ENCODE data around the gene CACNA1C. TPM values are rescaled to one million over a fixed set of nuclear protein-coding genes. Genes with fewer than 3 reads are reported as not detected.

CACNA1C gene
- total RNA-seq, 1 donor from 2014 or later, result 102 TPM

DNA sequence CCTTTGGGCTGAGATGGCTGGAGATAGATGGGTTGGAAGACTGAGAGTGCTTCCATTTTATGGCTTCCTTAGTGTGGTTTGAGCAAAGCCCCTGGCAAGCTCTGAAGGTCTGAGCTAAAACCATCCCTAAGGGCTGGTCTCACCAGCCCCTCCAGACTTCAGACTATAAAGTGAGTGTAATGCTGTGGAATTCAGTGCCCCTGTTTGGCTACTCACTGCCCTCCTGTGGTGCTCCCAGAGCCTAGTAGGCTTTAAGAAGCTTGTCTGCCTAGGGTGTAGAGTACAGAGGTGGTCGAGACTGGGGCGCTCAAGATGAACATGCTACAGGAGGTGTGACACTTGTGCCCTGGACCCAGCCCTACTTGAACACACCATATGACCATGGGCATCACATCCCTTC lies 495.3 kb downstream of the CACNA1C start:
- no peaks in the 10 kb centered on the region for H3K9me3 ChIP-seq
- H3K27me3 ChIP-seq, result no peaks in the 10 kb centered on the region
- H3K4me3 ChIP-seq, result no peak overlapping the region
- no peaks in the 10 kb centered on the region for H3K4me1 ChIP-seq
- TF ChIP-seq, protein P1, sequence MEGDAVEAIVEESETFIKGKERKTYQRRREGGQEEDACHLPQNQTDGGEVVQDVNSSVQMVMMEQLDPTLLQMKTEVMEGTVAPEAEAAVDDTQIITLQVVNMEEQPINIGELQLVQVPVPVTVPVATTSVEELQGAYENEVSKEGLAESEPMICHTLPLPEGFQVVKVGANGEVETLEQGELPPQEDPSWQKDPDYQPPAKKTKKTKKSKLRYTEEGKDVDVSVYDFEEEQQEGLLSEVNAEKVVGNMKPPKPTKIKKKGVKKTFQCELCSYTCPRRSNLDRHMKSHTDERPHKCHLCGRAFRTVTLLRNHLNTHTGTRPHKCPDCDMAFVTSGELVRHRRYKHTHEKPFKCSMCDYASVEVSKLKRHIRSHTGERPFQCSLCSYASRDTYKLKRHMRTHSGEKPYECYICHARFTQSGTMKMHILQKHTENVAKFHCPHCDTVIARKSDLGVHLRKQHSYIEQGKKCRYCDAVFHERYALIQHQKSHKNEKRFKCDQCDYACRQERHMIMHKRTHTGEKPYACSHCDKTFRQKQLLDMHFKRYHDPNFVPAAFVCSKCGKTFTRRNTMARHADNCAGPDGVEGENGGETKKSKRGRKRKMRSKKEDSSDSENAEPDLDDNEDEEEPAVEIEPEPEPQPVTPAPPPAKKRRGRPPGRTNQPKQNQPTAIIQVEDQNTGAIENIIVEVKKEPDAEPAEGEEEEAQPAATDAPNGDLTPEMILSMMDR (IDR thresholded peaks at IDR 0.05), result no peak
- peaks cover 21 to 31% of the 10 kb centered on the region in 2 donors for H3K36me3 ChIP-seq
- DNase-seq (ENCODE audit: low spot score in 2 of 2), result no peak
- no peak overlapping the region for H3K27ac ChIP-seq
- intact Hi-C loops (cut with DNase I), result no loop called here

DNA sequence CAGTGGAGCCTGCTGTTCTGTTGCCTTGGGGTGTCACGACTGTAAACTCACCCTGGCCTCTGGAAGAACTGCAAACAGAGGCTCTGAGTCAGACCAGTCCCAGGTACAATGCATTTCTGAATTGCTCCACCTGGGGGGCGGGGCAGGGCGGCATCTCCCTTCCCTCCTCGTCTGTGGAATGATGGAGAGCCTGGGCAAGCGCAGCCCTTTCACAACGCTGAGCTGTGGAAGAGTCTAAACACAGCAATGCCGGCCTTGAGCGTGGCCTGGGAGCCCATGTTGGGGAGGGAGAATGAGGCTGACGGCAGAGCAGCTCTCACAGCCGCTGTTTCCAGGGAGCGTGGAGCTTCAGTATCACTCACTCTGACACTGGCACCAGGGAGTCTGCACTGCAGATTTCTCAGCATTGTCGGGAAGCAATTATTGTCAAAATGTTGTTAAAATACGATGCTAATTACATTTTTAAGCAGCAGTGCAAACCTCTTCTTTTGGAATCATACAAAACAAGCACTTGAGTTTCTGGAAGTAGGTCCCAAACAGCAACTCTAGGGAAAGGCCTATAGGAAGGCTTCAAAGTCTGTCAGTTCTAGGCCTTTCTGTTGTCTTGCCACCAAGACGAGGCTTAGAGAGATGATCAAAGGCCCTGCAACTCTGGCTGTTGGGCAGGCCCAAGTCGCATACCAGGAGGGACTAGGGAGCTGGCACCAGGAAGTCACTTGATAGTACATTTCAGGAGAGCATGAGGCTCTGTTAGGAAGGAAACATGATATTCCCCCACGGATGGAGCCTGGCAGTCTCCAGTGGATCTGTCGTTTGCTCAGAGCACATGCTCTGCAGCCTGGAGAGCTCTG lies 498.0 kb downstream of the CACNA1C start:
- TF ChIP-seq, protein P1 (IDR thresholded peaks at IDR 0.05), result no peak
- H3K27ac ChIP-seq, result no peak overlapping the region

DNA sequence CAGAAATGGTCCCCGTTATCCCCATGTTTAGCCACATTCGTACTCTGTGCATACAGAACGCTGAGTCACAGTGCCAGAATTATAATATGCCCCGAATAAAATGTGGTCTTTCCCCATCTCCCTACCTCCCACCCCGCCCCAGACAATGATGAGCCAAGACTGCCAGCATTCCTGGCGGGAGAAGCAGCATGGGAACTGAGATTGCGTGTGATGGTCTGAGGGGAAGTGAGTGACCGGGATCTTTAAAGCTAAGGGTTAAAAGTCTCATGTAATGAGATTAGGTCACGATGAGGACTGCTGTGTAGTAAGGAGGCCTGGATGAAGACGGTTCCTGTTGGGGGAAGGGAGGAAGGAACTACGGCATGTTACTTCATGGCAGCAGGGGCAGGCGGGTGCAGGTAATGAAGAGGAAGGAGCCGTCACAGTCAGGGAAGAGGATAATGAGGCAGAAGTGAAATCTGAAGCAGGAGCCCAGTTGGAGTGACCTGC lies 498.7 kb downstream of the CACNA1C start:
- no peak overlapping the region for H3K27ac ChIP-seq
- H3K36me3 ChIP-seq, result peaks cover 26 to 55% of the 10 kb centered on the region in 2 donors
- H3K4me3 ChIP-seq, result no peak overlapping the region
- intact Hi-C loops (cut with DNase I), result no loop called here
- no peak for DNase-seq (ENCODE audit: low spot score in 2 of 2)
- TF ChIP-seq, protein P1 (IDR thresholded peaks at IDR 0.05), result no peak
- no peaks in the 10 kb centered on the region for H3K9me3 ChIP-seq
- no peaks in the 10 kb centered on the region for H3K4me1 ChIP-seq
- no peaks in the 10 kb centered on the region for H3K27me3 ChIP-seq

More for the DNA sequence above, 498.0 kb downstream of the CACNA1C start:
- H3K36me3 ChIP-seq, result peaks cover 26 to 51% of the 10 kb centered on the region in 2 donors
- no peaks in the 10 kb centered on the region for H3K4me1 ChIP-seq
- no peak overlapping the region for H3K4me3 ChIP-seq
- intact Hi-C loops (cut with DNase I), result no loop called here
- no peaks in the 10 kb centered on the region for H3K9me3 ChIP-seq
- no peak for DNase-seq (ENCODE audit: low spot score in 2 of 2)
- H3K27me3 ChIP-seq, result no peaks in the 10 kb centered on the region

DNA sequence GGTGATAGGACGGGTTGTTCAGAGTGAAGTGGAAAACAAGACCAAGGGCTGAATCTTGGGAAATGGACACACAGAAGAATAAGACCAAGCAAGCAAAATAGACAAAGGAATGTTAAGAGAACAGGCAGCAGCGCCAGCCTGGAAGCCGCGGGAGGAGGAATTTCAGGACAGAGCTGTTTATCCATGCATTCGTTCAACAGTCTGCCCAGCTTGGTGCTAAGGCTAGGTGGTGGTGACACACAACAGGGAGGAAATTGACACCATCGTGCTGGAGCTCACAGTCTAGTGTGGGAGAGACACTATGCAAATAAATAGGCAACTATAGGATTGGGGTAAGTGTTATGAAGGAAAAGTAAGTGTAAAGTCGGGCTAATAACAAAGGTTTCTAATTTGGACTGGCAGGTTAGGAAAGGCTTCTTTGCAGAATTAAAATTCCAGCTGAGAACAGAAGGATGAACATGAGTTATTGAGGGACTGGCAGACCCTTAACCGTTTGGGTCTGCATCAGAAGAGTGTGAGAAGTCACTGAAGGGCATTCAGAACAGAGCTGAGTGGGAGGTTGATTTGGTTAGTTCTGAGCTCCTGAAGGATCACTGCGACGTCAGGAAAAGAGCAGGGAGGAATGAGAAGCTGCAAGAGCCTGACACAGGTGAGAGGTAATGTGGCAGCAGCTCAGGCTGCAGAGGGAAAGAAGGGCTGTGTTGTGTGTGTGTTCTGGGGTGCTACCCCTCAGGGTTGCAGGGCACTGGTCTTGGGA lies 499.4 kb downstream of the CACNA1C start:
- Histone ChIP-seq H3K27me3 (no peaks in the 10 kb centered on the region), H3K27ac (no peak overlapping the region), H3K4me3 (no peak overlapping the region), H3K4me1 (no peaks in the 10 kb centered on the region), H3K9me3 (no peaks in the 10 kb centered on the region), H3K36me3 (peaks cover 24 to 57% of the 10 kb centered on the region in 2 donors)
- intact Hi-C loops (cut with DNase I), result no loop called here
- DNase-seq (ENCODE audit: low spot score in 2 of 2), result no peak
- TF ChIP-seq, protein P1 (IDR thresholded peaks at IDR 0.05), result no peak

DNA sequence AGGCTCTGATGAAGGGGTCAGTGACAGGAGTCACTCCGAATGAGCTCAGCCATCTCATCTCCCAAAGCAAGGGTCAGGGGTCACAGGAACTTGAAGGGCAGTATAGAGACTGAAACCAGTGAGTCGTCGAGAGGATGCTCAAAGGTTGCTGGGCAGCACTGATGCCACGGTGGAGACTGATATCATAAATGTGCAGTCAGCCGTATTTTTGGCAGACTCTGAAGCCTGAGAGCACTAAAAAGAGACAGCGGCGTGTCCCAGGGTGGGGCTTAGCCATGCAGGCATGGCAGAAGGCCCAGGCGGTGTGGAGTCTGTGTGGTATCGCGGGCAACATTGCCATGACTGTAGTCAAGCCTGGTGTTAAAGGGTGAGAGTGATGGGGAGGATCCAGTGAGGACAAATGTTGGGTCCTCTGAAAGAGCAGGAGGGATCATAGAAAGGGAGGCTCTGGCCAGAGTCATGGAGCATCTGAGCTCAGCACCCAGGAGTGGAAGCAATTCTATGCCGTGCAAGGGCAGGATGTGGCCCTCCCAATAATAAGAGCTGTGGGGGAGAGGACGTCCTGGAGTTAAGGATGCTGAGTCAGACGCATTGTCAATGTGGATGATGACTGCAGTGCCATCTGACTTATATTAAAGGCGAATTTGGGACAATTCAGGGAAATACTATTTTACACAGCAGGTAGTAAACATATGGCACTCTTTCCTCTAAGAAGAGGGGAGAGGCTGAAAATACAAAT lies 500.8 kb downstream of the CACNA1C start:
- intact Hi-C loops (cut with DNase I), result no loop called here
- Histone ChIP-seq H3K4me3 (no peak overlapping the region), H3K27ac (no peak overlapping the region), H3K36me3 (peaks cover 38 to 69% of the 10 kb centered on the region in 2 donors), H3K4me1 (no peaks in the 10 kb centered on the region), H3K27me3 (no peaks in the 10 kb centered on the region), H3K9me3 (no peaks in the 10 kb centered on the region)
- no peak for DNase-seq (ENCODE audit: low spot score in 2 of 2)
- TF ChIP-seq, protein P1 (IDR thresholded peaks at IDR 0.05), result no peak
